NB4 (cell line): Measurements from ENCODE around the gene TGFB2.
A peak's percentile ranks its signal among the peaks of the same experiment; 100 is the strongest.

Source experiments
- DNase-seq: peaks from one replicate; pipeline ENCODE4 v3.0.0; 2010; ENCODE audit warnings: low read depth
- H3K4me3 ChIP-seq: one replicate; pipeline ENCODE4 v1.5.1; 2011; ENCODE audit warnings: mild to moderate bottlenecking, low read depth, low read length, moderate library complexity
- CTCF ChIP-seq: IDR thresholded peaks from one replicate; pipeline ENCODE4 v1.5.1; 2012; ENCODE audit warnings: low read depth, low read length
- MAX ChIP-seq: IDR thresholded peaks from 2 replicates; pipeline ENCODE4 v1.6.1; 2011; ENCODE audit warnings: low read depth, low read length
- MYC ChIP-seq: IDR thresholded peaks from 2 replicates; pipeline ENCODE4 v1.6.1; 2011; ENCODE audit warnings: low read depth, low read length
- POLR2A ChIP-seq: IDR thresholded peaks from 2 replicates; pipeline ENCODE4 v1.6.1; 2011; ENCODE audit warnings: mild to moderate bottlenecking; ENCODE audit not compliant: insufficient read length; ENCODE audit errors: extremely low read depth

The TGFB2 gene

GRCh38 chr1:218346391-218347204 lies 1.5 kb downstream of the TGFB2 start:
- DNase-seq = peak; percentile 44
- peak overlapping the region; percentile 41 for H3K4me3 ChIP-seq
- TF ChIP-seq CTCF (no peak), MAX (no peak), POLR2A (no peak), MYC (no peak)

GRCh38 chr1:218347336-218347722 lies 2.2 kb downstream of the TGFB2 start:
- TF ChIP-seq MYC = no peak
- no peak for TF ChIP-seq CTCF
- TF ChIP-seq POLR2A = no peak
- no peak for TF ChIP-seq MAX
- no peak overlapping the region for H3K4me3 ChIP-seq
- peak; percentile 8 for DNase-seq

- no peak for DNase-seq
- H3K4me3 ChIP-seq = no peak overlapping the region
- TF ChIP-seq MYC = no peak
- TF ChIP-seq MAX = no peak
- TF ChIP-seq POLR2A = no peak
- no peak for TF ChIP-seq CTCF
Measured at GRCh38 chr1:218347723-218348627, 2.8 kb downstream of the TGFB2 start.

GRCh38 chr1:218348628-218349071 lies 3.5 kb downstream of the TGFB2 start:
- H3K4me3 ChIP-seq = no peak overlapping the region
- no peak for TF ChIP-seq POLR2A
- TF ChIP-seq CTCF = no peak
- TF ChIP-seq MYC = no peak
- TF ChIP-seq MAX = no peak
- no peak for DNase-seq

GRCh38 chr1:218349348-218350034 lies 4.4 kb downstream of the TGFB2 start:
- TF ChIP-seq POLR2A (no peak), MYC (no peak), CTCF (no peak), MAX (no peak)
- H3K4me3 ChIP-seq = no peak overlapping the region
- DNase-seq = no peak
